NT2/D1 (cell line): ENCODE data around the gene BCL2L12.

Source experiments
- DNase-seq: peaks from one replicate; pipeline ENCODE4 v3.0.0-alpha.2; 2011; ENCODE audit warnings: low read depth, low spot score
- H3K27me3 ChIP-seq: 2 replicates; pipeline ENCODE4 v1.6.0; 2011; ENCODE audit warnings: mild to moderate bottlenecking; ENCODE audit not compliant: insufficient read length, insufficient read depth
- H3K36me3 ChIP-seq: 2 replicates; pipeline ENCODE4 v1.6.1; 2011; ENCODE audit warnings: mild to moderate bottlenecking, low read length, mixed read lengths; ENCODE audit not compliant: insufficient read depth, insufficient read length
- H3K4me1 ChIP-seq: 2 replicates; pipeline ENCODE4 v1.5.1; 2011; ENCODE audit not compliant: insufficient read depth, insufficient read length
- H3K4me3 ChIP-seq: 2 replicates; pipeline ENCODE4 v1.5.1; 2011; ENCODE audit warnings: low read depth; ENCODE audit not compliant: insufficient read length
- H3K9ac ChIP-seq: 2 replicates; pipeline ENCODE4 v1.6.0; 2011; ENCODE audit warnings: low read depth; ENCODE audit not compliant: insufficient read length
- H3K9me3 ChIP-seq: 2 replicates; pipeline ENCODE4 v1.5.1; 2011; ENCODE audit warnings: mild to moderate bottlenecking, low read length; ENCODE audit not compliant: insufficient read depth
- SUZ12 ChIP-seq: IDR thresholded peaks from 2 replicates; pipeline ENCODE4 v1.6.1; 2011; ENCODE audit not compliant: insufficient read length, insufficient read depth; ENCODE audit errors: extremely low read depth
- YY1 ChIP-seq: IDR thresholded peaks from 2 replicates; pipeline ENCODE4 v1.6.1; 2011; ENCODE audit not compliant: insufficient read length, insufficient read depth
- ZNF274 ChIP-seq: IDR thresholded peaks from 2 replicates; pipeline ENCODE4 v1.6.1; 2011; ENCODE audit warnings: mild to moderate bottlenecking, low read depth, low read length

Gene BCL2L12

GRCh38 chr19:49690079-49690655 lies 24.4 kb downstream of the BCL2L12 start:
- no peaks in the 10 kb centered on the region for H3K9me3 ChIP-seq
- TF ChIP-seq ZNF274 (no peak), YY1 (no peak), SUZ12 (no peak)
- peak overlapping the region; percentile 88 for H3K9ac ChIP-seq
- peaks cover 44% of the 10 kb centered on the region for H3K36me3 ChIP-seq
- H3K4me1 ChIP-seq: peaks cover 20% of the 10 kb centered on the region
- DNase-seq: no peak
- peak overlapping the region; percentile 60 for H3K4me3 ChIP-seq
- H3K27me3 ChIP-seq: no peaks in the 10 kb centered on the region

- no peak for DNase-seq
Measured at GRCh38 chr19:49690656-49691242, 25.0 kb downstream of the BCL2L12 start, which contains the start of gene CPT1C. CPT1C (plus strand) TSS chr19:49691116; CDS start chr19:49692253, 1,137 bp downstream.

DNA sequence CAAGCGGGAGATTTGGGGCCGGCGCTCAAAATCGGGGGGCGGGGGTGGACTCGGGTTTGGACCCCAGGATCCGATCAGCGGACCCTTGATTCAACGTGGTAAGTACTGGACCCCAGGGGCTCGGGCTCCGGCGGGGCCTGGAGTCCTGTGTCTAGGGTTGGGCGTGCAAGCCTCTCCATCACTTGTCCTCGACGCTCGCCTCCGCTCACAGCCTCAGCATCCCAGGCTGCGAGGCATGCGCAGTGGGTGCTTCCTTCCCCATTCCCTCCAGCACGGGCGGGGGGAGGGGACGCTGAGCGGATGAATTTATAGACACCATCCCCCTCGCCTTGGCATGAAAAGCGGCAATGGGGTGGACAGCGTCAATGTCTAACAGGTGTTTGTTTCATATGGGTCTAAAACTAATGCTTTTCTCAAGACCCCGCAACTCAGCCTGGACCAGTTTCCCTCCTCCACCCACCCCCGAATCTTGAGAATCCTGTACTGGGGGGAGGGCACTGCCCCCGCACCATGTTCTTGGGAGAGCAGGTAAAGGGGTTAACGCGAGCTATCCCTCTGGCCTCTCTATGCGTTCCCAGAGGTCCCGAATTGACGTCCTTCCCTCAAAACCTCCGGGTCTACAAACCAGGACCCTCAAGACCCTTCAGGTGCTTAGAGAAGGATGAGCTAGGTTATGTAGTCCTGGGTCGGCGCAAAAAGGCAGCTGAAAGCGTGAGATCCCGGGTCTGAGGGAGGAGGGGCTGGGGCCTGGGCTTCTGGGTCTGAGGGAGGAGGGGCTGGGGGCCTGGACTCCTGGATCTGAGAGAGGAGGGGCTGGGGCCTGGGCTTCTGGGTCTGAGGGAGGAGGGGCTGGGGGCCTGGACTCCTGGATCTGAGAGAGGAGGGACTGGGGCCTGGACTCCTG lies 25.8 kb downstream of the BCL2L12 start:
- no peaks in the 10 kb centered on the region for H3K27me3 ChIP-seq
- H3K4me1 ChIP-seq: peaks cover 19% of the 10 kb centered on the region
- no peaks in the 10 kb centered on the region for H3K9me3 ChIP-seq
- H3K36me3 ChIP-seq: peaks cover 31% of the 10 kb centered on the region
- peak overlapping the region; percentile 88 for H3K9ac ChIP-seq
- peak overlapping the region; percentile 60 for H3K4me3 ChIP-seq
- TF ChIP-seq SUZ12 (no peak), YY1 (no peak), ZNF274 (no peak)
- DNase-seq: no peak

More at GRCh38 chr19:49690656-49691242, 25.0 kb downstream of the BCL2L12 start, which contains the start of gene CPT1C:
- Histone ChIP-seq H3K4me3 (peak within 1 kb of the TSS; percentile 60), H3K9ac (peak within 1 kb of the TSS; percentile 88), H3K4me1 (peaks cover 19% of the 10 kb centered on the region), H3K9me3 (no peaks in the 10 kb centered on the region), H3K27me3 (no peaks in the 10 kb centered on the region), H3K36me3 (peaks cover 39% of the 10 kb centered on the region)
- TF ChIP-seq YY1 (no peak), ZNF274 (no peak), SUZ12 (no peak)

- Histone ChIP-seq H3K4me3 (no peak overlapping the region), H3K9me3 (no peaks in the 10 kb centered on the region), H3K36me3 (peaks cover 27% of the 10 kb centered on the region)
Measured at GRCh38 chr19:49692147-49692506, 26.4 kb downstream of the BCL2L12 start.

DNA sequence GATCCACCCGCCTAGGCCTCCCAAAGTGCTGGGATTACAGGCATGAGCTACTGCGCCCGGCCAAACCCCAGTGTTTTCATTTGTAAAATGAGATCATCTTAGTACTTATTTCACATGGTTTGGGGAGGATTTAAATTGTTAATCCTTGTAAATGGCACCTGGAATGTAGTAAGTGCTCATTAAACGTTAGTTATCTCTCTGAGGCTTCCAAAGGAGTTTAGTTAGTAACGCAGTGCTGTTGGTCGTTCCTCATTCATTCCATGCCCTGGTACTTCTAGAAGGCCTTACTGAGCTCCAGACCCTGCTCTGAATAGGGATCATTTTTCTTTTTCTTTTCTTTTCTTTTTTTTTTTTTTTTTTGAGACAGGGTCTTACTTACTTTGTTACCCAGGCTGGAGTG lies 30.4 kb downstream of the BCL2L12 start:
- no peak overlapping the region for H3K4me3 ChIP-seq
- H3K27me3 ChIP-seq: no peaks in the 10 kb centered on the region
- no peaks in the 10 kb centered on the region for H3K9me3 ChIP-seq
- DNase-seq: no peak
- H3K9ac ChIP-seq: no peak overlapping the region
- H3K36me3 ChIP-seq: no peaks in the 10 kb centered on the region
- peaks cover 3% of the 10 kb centered on the region for H3K4me1 ChIP-seq
- TF ChIP-seq SUZ12: no peak
- TF ChIP-seq ZNF274: no peak
- TF ChIP-seq YY1: no peak

More at GRCh38 chr19:49692147-49692506, 26.4 kb downstream of the BCL2L12 start:
- peaks cover 19% of the 10 kb centered on the region for H3K4me1 ChIP-seq
- peak overlapping the region; percentile 64 for H3K9ac ChIP-seq
- DNase-seq: no peak
- TF ChIP-seq YY1 (no peak), SUZ12 (no peak), ZNF274 (no peak)
- H3K27me3 ChIP-seq: no peaks in the 10 kb centered on the region

DNA sequence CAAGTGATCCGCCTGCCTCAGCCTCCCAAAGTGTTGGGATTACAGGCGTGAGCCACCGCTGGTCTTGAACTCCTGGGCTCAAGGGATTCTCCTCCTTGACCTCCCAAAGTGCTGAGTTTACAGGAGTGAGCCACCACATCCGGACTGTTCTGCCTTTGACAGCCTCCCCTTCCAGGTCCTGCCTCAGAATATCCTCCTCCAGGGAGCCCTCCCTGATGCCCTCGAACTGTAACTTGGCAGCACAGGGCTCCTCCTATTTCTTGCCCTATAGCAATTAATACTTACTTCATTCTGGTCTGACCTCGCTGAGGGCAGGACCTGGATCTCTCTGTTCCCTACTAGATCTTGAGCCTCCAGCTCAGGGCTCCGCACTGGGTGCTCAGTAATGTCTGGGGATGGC lies 31.1 kb downstream of the BCL2L12 start:
- Histone ChIP-seq H3K9me3 (no peaks in the 10 kb centered on the region), H3K4me1 (peaks cover 3% of the 10 kb centered on the region), H3K36me3 (no peaks in the 10 kb centered on the region), H3K27me3 (no peaks in the 10 kb centered on the region), H3K9ac (no peak overlapping the region), H3K4me3 (no peak overlapping the region)
- TF ChIP-seq ZNF274 (no peak), YY1 (no peak), SUZ12 (no peak)
- DNase-seq: no peak

DNA sequence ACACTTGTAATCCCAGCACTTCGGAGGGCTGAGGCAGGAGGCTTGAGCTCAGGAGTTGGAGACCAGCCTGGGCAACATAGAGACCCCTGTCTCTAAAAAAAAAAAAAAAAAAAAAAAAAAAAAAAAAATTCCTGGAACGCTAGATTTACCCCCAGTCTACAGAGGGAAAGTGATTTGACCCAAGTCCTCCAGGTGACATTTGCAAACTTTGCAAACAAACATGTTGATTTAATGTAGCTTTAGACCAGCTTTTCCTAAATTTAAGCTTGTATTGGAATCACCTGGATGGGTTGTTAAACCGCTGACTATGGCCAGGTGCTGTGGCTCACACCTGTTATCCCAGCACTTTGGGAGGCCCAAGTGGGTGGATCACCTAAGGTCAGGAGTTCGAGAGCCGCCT lies 33.6 kb downstream of the BCL2L12 start:
- DNase-seq: no peak
- H3K4me1 ChIP-seq: peaks cover 3% of the 10 kb centered on the region
- no peaks in the 10 kb centered on the region for H3K9me3 ChIP-seq
- TF ChIP-seq ZNF274 (no peak), SUZ12 (no peak), YY1 (no peak)
- no peaks in the 10 kb centered on the region for H3K27me3 ChIP-seq
- H3K36me3 ChIP-seq: no peaks in the 10 kb centered on the region
- no peak overlapping the region for H3K9ac ChIP-seq
- no peak overlapping the region for H3K4me3 ChIP-seq
